UCSD-AML1 (cell line): ENCODE data around the gene MYO10.
"Not testable (repeated sequence)": the region's sequence is repeated elsewhere in the genome, so short reads cannot be mapped to it uniquely, and the experiment has no call there.

Experiments used
- DNase-seq: peaks from one replicate; lab custom pipeline; 2025; ENCODE audit not compliant: unreplicated experiment; lab: John Stamatoyannopoulos, UW

The MYO10 gene

GRCh38 chr5:16788957-16789356, 147.1 kb downstream of the MYO10 start:
- DNase-seq, result no peak

GRCh38 chr5:16787278-16787677, 148.8 kb downstream of the MYO10 start:
- no peak for DNase-seq

- no peak for DNase-seq
Observed at GRCh38 chr5:16784843-16785791, 151.0 kb downstream of the MYO10 start.

- no peak for DNase-seq
Observed at GRCh38 chr5:16784088-16784487, 152.0 kb downstream of the MYO10 start.

GRCh38 chr5:16781828-16782626, 154.1 kb downstream of the MYO10 start:
- no peak for DNase-seq

GRCh38 chr5:16780325-16780724, 155.8 kb downstream of the MYO10 start:
- no peak for DNase-seq

DNA sequence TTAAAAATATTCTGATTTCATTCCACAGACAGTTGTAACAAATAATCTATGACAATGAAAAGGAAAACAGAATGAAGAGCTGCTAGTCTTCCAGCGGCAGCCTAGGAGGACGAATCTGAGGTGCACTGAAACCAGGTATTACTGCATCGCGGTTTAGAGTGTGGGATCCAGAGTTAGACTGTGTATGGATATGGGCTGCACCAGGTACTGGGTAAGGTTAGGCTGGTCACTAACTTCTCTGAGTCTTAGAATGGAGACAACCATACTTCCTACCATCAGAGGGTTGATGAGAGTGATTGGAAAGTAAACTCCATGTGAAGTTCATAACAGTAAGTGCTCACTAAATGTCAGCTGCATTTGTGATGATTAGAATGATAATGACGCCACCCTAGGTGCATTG, 158.7 kb downstream of the MYO10 start:
- no peak for DNase-seq

GRCh38 chr5:16776611-16777251, 159.4 kb downstream of the MYO10 start:
- DNase-seq, result peak; percentile 14

DNA sequence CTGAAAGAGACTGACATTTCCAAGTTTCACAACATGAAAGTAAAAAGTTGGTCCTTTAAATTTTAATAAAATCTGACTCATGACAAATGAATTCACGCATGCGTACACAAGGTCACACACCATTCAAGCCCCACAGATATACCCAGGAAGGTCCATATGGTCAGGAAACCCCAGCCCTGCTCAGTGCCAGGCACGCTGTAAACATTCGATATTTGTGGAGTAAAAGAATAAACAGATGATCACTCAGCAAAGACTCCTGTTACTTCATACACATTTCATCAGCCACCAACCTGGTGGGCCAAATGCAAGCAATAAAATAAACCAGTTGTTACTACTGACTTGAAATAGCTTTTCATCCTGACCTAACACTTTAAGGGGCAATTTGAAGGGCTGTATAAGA, 161.3 kb downstream of the MYO10 start:
- DNase-seq, result no peak

- no peak for DNase-seq
Observed at GRCh38 chr5:16773991-16774390, 162.1 kb downstream of the MYO10 start.

GRCh38 chr5:16772556-16772955, 163.5 kb downstream of the MYO10 start:
- DNase-seq, result no peak

DNA sequence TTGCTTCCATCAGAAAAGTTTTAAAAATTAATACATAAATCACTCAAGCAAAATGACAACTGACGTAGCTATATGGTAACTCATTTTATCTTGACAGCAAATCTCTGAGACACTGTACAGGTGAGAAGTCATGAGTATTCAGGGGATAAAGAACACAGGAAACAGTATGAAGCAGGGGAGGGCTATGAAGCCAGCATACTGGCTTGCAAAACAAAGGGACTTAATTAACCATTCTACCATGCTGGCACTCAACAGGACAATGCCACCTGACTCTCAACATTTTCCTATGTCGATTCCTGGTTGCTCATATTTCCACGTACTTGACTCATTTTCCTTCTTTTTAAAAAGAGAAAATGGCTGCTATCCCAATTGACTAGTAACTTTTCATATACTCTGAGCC, 167.9 kb downstream of the MYO10 start:
- DNase-seq, result no peak

- no peak for DNase-seq
Observed at GRCh38 chr5:16763211-16763610, 172.9 kb downstream of the MYO10 start.

GRCh38 chr5:16759147-16759773, 176.8 kb downstream of the MYO10 start:
- DNase-seq, result peak; percentile 29

GRCh38 chr5:16757989-16758501, 178.0 kb downstream of the MYO10 start:
- no peak for DNase-seq

GRCh38 chr5:16757577-16757976, 178.5 kb downstream of the MYO10 start:
- DNase-seq, result not testable (repeated sequence)

DNA sequence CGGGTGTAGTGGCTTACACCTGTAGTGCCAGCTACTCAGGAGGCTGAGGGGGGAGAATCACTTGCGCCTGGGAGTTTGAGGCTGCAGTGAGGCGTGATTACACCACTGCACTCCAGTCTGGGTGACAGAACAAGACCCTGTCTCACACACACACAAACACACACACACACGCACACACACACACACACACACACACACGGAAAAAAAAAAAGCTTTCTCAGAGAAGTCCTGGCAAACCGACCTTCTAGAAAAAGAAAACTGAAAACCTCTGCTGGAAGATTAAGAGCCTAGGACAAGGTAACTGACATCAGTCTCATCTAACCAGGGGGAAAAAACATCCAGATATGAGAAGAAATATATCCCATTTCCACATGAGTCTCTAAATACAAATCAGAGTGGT, 178.9 kb downstream of the MYO10 start:
- DNase-seq, result no peak

- no peak for DNase-seq
Observed at GRCh38 chr5:16756692-16757091, 179.4 kb downstream of the MYO10 start.

DNA sequence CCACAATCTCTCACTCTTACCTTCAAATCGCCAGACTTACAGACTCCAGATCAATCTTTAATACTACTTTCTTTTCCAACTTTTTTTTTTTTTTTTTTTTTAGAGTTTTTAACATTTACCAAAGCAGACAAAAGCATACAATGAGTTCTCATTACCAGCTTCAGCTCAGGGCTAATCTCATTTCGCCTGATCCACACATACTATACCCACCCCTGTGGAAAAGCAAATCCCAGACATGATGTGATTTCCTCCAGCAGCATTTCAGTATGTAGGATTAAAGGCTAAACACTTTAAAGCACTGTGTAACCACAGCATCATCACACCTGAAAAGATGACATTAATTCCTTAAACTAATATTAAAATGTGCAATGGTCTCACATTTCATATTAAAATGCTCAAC, 180.4 kb downstream of the MYO10 start:
- DNase-seq, result no peak

DNA sequence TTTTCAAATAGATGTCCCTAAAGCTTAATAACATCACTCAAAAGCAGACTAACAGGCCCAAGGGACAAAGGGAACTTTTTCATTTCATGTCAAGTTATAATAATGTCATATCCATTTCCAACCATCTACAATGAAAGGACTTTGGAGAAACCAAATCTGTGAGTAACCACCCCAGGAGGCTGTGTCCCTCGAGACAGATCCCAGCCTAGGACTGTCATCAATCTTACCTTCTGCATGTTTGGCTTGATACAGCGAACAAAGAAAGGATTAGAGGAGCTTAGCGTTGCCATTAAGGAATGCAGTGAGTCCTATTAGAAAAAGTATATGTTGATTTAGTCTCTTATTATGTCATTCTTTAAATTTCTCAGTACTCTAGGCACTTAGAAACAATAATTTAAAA, 181.5 kb downstream of the MYO10 start:
- DNase-seq, result no peak

DNA sequence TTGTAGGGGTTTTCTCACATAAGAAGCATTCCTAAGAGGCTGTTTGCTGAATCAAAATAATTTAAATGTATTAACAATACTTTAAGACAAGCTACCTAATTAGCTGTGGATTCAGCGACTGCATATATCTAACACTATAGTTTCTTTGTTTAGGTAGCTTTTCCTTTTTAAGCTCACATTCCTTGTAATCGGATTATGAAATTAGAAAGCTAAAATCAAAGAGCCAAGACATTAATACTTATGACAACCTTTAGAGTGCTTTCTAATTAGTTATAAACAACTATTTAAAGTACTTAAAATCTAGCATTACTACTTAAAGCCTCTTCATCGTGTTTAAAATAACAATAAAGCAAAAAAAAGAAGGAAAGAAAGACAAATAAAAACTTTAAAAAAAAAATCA, 182.0 kb downstream of the MYO10 start:
- DNase-seq, result no peak
